Lung (tissue), 16 donors: ENCODE results near the gene PELI3. TPM values are rescaled to one million over a fixed set of nuclear protein-coding genes. Genes with fewer than 3 reads are reported as not detected.

Experiments used
- ATAC-seq: fragments of 200-7000 bp; cut with Tn5 transposase; one replicate; pipeline ENCODE4 v1.9.1; 2020; ENCODE audit warnings: moderate number of reproducible peaks; ENCODE audit not compliant: insufficient read depth, low FRiP score
- DNase-seq, 3 donors: peaks; one replicate each; pipeline ENCODE4 v3.0.0-alpha.2; 2013 to 2017
- H3K27ac ChIP-seq, 2 donors: one replicate each; pipeline ENCODE4 v1.5.1; 2013; ENCODE audit warnings: mild to moderate bottlenecking in 2 of 2, moderate library complexity in 2 of 2, control low read depth in 1 of 2, inconsistent platforms in 1 of 2, low read depth in 1 of 2, low read length in 1 of 2
- H3K27me3 ChIP-seq, 3 donors: one replicate each; pipeline ENCODE4 v1.5.1; 2013; ENCODE audit warnings: low read length in 2 of 3; ENCODE audit not compliant: control insufficient read depth in 3 of 3, insufficient read depth in 3 of 3
- H3K36me3 ChIP-seq, 4 donors: one replicate each; pipeline ENCODE4 v1.5.1; 2013; ENCODE audit warnings: low read length in 4 of 4, mild to moderate bottlenecking in 1 of 4, moderate library complexity in 1 of 4; ENCODE audit not compliant: control insufficient read depth in 4 of 4, insufficient read depth in 4 of 4
- H3K4me1 ChIP-seq, 5 donors: one replicate each; pipeline ENCODE4 v1.5.1; 2013; ENCODE audit warnings: low read length in 5 of 5, mild to moderate bottlenecking in 2 of 5, moderate library complexity in 1 of 5; ENCODE audit not compliant: control insufficient read depth in 5 of 5, insufficient read depth in 5 of 5
- H3K4me3 ChIP-seq: one replicate; pipeline ENCODE4 v1.5.1; 2013; ENCODE audit warnings: mild to moderate bottlenecking, control low read depth, moderate library complexity
- H3K9ac ChIP-seq, 2 donors: one replicate each; pipeline ENCODE4 v1.5.1; 2013; ENCODE audit warnings: low read length in 2 of 2, control low read depth in 1 of 2; ENCODE audit not compliant: insufficient read depth in 1 of 2
- H3K9me3 ChIP-seq, 4 donors: one replicate each; pipeline ENCODE4 v1.5.1; 2013; ENCODE audit warnings: low read length in 3 of 4, mild to moderate bottlenecking in 1 of 4, moderate library complexity in 1 of 4; ENCODE audit not compliant: control insufficient read depth in 4 of 4, insufficient read depth in 3 of 4
- WGBS, 2 donors: extraction: QIAGEN DNeasy Blood & Tissue Kit; methylation state at CpG; one replicate each; pipeline ENCODE4 v1.1.7; 2013; 5-methylcytosine and 5-hydroxymethylcytosine counted together
- long read RNA-seq, 5 donors: transcript quantifications; one replicate each; lab custom pipeline, GENCODE V29; 2026
- polyA plus RNA-seq, 2 donors: library from polyadenylated mRNA; stranded (reverse); fragments of 200-250 nt; gene quantifications; one replicate each; pipeline ENCODE4 v1.2.1, GENCODE V29; 2013
- total RNA-seq, 2 donors: library from RNA; depleted of rRNA in 1 of 2; stranded (reverse); fragments of >200 nt in 1 of 2; gene quantifications; one replicate each; pipeline ENCODE4 v1.2.1, GENCODE V29; 2014 to 2021
- TF ChIP-seq, protein P1 (sequence below): IDR thresholded peaks from 2 replicates; pipeline ENCODE4 v1.5.1; 2012; ENCODE audit warnings: mild to moderate bottlenecking; ENCODE audit errors: control extremely low read depth, extremely low read depth
- donor health status: control.
- donor health status: control.
- donor health status: Bipolar disorder and iron deficiency.
- donor health status: healthy.
- donor health status: DM: yes; HTN: yes; CAD: no.

PELI3 gene, protein sequence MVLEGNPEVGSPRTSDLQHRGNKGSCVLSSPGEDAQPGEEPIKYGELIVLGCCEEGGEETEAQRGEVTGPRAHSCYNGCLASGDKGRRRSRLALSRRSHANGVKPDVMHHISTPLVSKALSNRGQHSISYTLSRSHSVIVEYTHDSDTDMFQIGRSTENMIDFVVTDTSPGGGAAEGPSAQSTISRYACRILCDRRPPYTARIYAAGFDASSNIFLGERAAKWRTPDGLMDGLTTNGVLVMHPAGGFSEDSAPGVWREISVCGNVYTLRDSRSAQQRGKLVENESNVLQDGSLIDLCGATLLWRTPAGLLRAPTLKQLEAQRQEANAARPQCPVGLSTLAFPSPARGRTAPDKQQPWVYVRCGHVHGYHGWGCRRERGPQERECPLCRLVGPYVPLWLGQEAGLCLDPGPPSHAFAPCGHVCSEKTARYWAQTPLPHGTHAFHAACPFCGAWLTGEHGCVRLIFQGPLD
- total RNA-seq: 10 to 100 TPM in 1 of 2 donors, 1 to 10 TPM in 1; 4.9 to 12.6 TPM
- polyA plus RNA-seq: 1 to 10 TPM; 6.1 to 8.9 TPM
- long read RNA-seq, donor 1, partial matches to known transcripts: 5 of 15 reads
- long read RNA-seq, donor 1, other reads (novel, unspliced or antisense): 8 of 15 reads
- long read RNA-seq, donor 2, partial matches to known transcripts: 0 of 1 reads
- long read RNA-seq, donor 2, other reads (novel, unspliced or antisense): 0 of 1 reads
- long read RNA-seq, donor 3: 0 reads
- long read RNA-seq, donor 4, partial matches to known transcripts: 0 of 1 reads
- long read RNA-seq, donor 4, other reads (novel, unspliced or antisense): 0 of 1 reads
- long read RNA-seq, donor 5: 0 reads

DNA sequence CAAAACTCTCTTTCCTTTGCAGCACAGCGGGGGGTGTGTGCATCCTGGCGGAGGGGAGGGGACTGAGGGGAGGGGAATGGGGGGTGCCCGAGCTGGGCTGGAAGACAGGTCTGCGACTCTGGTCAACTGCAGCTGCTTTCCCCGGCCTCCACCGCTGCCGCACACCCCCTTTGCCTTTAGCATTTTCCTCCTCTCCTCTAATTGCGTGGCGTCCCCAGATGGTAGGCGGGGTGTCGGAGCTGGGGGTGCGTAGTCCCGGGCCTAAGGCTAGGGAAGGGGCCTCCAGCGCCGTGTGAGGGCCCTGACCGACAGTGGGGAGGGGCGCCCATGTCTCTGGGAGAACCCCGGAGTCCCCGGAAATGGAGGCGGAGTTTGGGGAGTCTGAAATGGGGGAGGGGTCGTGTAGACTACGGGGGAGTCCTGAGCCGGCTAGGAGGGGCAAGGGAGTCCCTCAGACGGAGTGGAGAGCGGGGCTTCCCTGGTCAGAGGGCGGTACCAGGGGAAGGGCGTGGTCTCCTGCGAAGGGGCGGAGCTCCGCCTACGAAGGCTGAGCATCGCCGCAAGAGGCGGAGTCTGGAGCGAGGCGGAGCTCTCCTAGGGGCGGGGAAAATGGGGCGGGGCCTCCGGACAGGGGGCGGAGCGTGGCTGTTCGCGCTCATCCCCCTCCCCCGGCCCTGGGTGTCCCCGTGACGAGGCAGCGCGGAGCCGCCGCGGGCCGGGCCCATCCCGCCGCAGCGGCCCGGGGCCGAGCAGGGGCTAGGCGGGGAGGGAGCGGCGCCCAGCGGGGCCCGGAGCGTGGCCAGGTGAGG, at the start of gene PELI3:
TSS of gene PELI3 (plus strand) at position 681 of the 809 bp plus-strand sequence. CDS start 1,224 bp downstream, outside the sequence.
- H3K4me1 ChIP-seq: peaks cover 0 to 11% (median 6%) of the 10 kb centered on the region in 5 donors
- H3K4me3 ChIP-seq: peak within 1 kb of the TSS; percentile 43
- no peaks in the 10 kb centered on the region for H3K27me3 ChIP-seq
- no peaks in the 10 kb centered on the region for H3K9me3 ChIP-seq
- TF ChIP-seq, protein P1, sequence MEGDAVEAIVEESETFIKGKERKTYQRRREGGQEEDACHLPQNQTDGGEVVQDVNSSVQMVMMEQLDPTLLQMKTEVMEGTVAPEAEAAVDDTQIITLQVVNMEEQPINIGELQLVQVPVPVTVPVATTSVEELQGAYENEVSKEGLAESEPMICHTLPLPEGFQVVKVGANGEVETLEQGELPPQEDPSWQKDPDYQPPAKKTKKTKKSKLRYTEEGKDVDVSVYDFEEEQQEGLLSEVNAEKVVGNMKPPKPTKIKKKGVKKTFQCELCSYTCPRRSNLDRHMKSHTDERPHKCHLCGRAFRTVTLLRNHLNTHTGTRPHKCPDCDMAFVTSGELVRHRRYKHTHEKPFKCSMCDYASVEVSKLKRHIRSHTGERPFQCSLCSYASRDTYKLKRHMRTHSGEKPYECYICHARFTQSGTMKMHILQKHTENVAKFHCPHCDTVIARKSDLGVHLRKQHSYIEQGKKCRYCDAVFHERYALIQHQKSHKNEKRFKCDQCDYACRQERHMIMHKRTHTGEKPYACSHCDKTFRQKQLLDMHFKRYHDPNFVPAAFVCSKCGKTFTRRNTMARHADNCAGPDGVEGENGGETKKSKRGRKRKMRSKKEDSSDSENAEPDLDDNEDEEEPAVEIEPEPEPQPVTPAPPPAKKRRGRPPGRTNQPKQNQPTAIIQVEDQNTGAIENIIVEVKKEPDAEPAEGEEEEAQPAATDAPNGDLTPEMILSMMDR: no peak
- ATAC-seq: peak; percentile 95
- peak within 1 kb of the TSS; percentile 42 to 55 for H3K9ac ChIP-seq
- peak; percentile 96 to 98 (median 97) for DNase-seq
- peaks cover 0 to 5% (median 2%) of the 10 kb centered on the region in 4 donors for H3K36me3 ChIP-seq
- WGBS, 2 donors: 1% methylated on average over 41 to 63 of the region's 63 CpGs
- peak within 1 kb of the TSS; percentile 11 to 35 for H3K27ac ChIP-seq

DNA sequence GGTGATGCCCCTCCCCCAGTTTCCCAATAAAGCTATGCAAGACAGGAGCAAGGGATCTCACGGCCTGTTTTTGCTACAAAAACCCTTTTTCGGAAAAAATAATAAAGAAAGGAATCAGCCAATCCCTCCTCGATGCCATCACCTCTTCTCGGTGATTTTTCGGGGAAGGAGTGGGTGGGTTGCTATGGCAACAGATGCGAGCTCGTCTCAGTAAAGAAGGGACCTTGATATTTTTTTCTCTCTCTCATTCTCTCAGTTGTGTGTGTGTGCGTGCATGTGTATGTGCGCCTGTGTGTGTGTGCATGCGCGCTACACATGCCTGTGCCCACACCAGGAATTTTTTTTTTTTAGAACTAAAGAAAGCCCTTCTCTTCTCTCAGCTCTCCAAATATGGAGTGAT, 49.7 kb upstream of the PELI3 start:
- H3K36me3 ChIP-seq: no peaks in the 10 kb centered on the region
- TF ChIP-seq, protein P1: no peak
- H3K4me1 ChIP-seq: peaks cover 0 to 11% (median 0%) of the 10 kb centered on the region in 5 donors
- H3K4me3 ChIP-seq: no peak overlapping the region
- peaks cover 0 to 2% (median 0%) of the 10 kb centered on the region in 4 donors for H3K9me3 ChIP-seq
- H3K9ac ChIP-seq: no peak overlapping the region
- H3K27me3 ChIP-seq: peaks cover 0 to 11% (median 7%) of the 10 kb centered on the region in 3 donors
- 69 to 74% methylated on average over 11 of the region's 11 CpGs for WGBS, 2 donors
- H3K27ac ChIP-seq: no peak overlapping the region
- DNase-seq: no peak
- ATAC-seq: no peak

DNA sequence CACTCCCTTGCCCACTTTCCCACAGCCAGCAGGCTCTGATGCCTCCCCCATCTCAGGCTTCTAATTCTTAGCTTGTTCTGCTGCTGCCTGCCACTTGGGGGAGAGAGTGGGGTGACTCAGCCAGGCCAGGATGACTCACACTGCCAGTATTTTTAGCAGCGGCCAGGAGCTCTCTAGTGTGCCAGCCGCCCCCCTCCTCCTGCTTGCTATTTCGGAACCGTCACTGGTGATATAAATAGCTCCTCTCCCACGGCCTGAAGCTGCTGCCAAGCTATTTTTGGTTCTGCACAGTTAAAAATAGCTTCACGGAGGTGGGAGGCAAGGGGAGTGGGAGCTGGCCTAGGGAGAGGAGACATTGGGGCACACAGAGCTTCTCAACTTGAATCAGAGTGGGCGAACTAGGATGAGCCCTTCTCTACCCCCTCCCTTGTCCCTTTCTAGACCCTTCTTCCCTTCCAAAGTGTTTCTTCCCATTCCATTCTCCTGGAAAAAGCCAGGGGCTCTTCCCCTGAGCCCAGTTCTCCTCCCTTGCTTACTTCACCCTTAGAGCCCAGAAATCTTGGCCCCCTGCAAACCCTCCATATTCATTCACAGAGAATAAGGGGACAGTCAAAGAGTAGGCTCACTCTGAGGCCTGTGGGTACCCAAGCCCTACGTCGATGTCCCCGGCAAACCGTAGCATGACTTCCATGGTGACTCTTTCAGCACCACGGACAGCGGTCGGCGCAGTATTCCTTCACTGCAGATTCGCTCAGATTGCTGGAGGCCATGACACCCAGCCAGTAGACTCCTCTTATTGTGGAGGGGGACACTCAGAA, 48.3 kb upstream of the PELI3 start:
- Histone ChIP-seq H3K27me3 (peaks cover 0 to 11% (median 7%) of the 10 kb centered on the region in 3 donors), H3K4me3 (no peak overlapping the region), H3K27ac (no peak overlapping the region), H3K9me3 (peaks cover 0 to 2% (median 0%) of the 10 kb centered on the region in 4 donors), H3K9ac (no peak overlapping the region), H3K4me1 (peaks cover 0 to 11% (median 0%) of the 10 kb centered on the region in 5 donors), H3K36me3 (no peaks in the 10 kb centered on the region)
- ATAC-seq (no peak), DNase-seq (peak; percentile 74 to 82 (median 77))
- 9 to 10% methylated on average over 16 of the region's 16 CpGs for WGBS, 2 donors
- TF ChIP-seq, protein P1: no peak
